ENCODE measurements around the gene CCDC126.
"Not testable (repeated sequence)": the region's sequence is repeated elsewhere in the genome, so short reads cannot be mapped to it uniquely, and the experiment has no call there.

The CCDC126 gene, protein sequence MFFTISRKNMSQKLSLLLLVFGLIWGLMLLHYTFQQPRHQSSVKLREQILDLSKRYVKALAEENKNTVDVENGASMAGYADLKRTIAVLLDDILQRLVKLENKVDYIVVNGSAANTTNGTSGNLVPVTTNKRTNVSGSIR

DNA sequence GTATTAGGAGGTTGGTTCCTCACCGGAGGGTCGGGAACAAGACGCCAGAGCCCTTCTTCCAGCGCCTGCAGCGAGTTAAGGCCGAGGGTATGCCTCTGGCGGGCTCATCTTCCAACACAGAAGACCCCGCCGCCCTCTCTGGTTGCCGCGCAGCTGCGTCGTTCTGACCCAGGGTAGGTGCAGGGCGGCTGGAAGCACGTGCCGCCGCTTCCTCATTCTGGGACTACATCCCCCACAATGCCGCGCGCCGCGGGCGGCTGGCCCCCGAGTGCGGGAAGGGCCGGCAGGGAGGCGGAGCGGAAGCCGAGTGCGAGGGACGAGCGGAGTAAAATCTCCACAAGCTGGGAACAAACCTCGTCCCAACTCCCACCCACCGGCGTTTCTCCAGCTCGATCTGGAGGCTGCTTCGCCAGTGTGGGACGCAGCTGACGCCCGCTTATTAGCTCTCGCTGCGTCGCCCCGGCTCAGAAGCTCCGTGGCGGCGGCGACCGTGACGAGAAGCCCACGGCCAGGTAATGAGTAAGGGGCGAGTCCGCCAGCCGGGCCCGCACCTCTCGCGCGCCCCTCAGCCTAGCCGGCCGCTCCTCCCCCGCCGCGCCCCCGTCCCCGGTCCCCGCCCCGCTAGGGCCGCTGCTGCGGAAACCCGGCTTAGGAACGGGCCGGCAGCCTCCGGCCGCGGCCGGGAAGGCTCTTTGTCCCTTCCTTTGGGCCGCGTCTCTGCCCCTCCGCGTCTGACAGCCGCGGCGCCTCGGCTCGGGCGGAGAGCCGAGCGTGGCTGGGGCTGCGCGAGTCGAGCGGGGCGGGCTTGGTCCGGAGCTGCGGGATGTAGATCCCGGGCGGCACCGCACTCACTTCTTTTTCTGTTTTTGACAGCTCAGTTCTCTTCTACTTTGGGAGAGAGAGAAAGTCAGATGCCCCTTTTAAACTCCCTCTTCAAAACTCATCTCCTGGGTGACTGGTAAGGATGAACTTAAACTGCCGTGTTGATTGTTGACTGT is at the start of gene CCDC126:
CCDC126 (plus strand) TSS at position 289 of the 998 bp plus-strand sequence. CDS start 13,934 bp downstream, outside the sequence.
- DNase-seq (ENCODE audit: low read depth in 3 of 3, low spot score in 1 of 3) = peak; percentile 21 to 75 (median 49)

DNA sequence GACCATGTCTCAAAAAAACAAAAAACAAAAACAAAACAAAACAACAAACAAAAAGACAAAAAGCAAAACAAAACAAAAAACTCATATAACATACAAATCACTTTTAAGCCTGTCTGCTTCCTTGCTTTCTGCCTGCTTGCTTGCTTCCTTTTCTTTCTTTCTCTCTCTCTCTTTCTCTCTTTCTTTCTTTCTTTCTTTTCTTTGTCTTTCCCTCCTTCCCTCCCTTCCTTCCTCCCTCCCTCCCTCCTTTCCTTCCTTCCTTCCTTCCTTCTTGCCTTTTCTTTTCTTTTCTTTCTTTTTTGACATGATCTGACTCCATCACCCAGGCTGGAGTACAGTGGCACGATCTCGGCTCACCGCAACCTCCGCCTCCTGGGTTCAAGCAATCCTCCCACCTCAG is 49.5 kb upstream of the CCDC126 start:
- no peak for DNase-seq (ENCODE audit: low read depth in 3 of 3, low spot score in 1 of 3)

DNA sequence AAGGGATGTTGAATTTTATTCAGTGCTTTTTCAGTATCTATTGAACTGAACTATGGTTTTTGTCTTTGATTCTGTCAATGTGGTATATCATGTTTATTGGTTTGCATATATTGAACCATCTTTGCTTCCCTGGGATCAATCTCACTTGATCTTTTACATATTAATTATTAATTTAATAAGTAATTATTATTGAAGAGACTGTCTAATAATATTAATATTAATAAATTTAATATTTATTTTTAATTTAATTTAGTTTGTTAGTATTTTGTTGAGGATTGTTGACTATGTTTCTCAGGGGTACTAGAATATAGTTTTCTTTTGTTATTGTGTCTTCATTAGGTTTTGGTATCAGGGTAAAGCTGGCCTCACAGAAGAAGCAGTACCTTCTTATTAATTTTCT is 38.9 kb upstream of the CCDC126 start:
- no peak for DNase-seq (ENCODE audit: low read depth in 3 of 3, low spot score in 1 of 3)

DNA sequence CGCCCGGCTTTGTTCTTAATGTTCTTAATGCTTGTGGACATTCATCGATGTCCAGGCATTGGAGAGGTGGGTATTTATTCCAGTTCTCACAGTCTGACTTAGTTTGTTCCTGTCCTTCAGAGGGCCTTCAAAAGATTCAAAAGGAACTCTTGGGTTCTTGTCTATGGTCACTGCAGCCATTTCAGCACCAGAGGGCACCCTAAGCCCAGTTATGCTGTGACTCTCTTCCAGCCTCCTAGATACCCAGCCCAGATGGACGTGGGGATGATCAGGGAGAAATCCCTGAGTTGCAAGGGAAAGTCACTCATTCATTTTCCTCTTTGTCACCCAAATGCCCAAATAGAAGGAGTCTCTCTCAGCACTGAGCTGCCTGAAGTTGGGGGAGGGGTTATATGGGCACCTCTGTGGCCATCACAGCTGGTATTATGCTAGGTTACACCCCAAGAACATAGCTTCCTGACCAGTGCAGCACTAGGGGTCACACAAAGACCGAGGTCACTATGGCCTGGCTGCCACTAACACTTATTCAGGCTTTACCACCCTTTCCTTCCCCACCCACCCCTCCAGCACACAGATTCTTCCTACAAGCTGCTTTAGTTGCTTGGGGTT is 26.5 kb upstream of the CCDC126 start:
- peak in 2 of 3 donors; percentile 33 to 52 for DNase-seq (ENCODE audit: low read depth in 3 of 3, low spot score in 1 of 3)

DNA sequence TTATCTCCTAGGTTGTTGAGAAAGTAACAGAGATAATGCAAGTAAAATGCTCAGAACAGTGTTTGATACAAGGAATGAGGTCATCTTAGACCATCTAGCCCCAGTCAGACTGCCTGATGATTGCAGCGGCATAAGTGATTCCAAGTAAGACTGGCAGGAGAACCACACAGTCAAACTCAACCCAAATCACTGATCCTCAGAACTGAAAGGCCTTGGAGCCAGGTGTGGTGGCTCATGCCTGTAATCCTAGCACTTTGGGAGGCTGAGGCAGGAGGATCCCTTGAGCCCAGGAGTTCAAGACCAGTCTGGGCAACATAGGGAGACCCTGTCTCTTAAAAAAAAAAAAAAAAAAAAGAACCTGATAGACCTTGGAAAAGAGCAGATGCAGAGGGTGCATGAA is 15.2 kb upstream of the CCDC126 start:
- DNase-seq (ENCODE audit: low read depth in 3 of 3, low spot score in 1 of 3) = not testable (repeated sequence)

DNA sequence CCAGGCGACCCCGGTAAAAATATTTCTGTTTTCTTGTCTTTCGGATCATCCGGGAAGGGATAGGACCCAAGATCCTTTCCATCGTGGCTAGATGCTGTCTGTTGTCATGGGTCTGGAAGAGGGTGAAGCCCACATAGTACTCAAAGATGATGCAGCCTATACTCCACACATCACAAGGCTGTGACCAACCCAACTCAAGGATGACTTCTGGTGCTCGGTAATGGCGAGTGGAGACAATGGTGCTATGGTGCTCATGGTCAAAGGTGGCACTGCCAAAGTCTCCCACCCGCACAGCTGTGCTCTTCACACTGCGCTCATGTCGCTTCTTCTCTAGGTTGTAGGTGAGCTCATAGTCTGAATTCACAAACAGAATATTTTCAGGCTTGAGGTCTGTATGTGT is 11.9 kb upstream of the CCDC126 start:
- DNase-seq (ENCODE audit: low read depth in 3 of 3, low spot score in 1 of 3) = not testable (repeated sequence)

DNA sequence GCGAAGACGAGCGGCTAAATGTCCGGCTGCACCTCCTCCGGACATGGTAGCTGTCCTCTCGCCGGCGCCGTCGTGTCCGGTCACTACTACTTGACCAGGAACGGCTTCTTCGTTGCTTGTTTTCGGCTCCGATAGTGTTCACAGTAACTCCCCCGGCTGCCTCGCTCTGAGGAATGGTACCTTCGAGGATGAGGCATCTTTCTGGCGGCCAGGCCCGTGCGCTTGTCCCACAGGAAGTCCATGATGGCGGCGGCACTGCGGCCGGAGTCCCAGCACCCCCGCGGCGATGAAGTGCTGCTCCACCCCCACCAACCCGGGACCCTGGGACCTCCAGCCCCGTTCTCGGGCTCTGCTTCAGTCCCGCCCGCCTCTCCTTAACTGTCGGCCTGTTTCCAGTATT is 11.0 kb upstream of the CCDC126 start:
- no peak for DNase-seq (ENCODE audit: low read depth in 3 of 3, low spot score in 1 of 3)

DNA sequence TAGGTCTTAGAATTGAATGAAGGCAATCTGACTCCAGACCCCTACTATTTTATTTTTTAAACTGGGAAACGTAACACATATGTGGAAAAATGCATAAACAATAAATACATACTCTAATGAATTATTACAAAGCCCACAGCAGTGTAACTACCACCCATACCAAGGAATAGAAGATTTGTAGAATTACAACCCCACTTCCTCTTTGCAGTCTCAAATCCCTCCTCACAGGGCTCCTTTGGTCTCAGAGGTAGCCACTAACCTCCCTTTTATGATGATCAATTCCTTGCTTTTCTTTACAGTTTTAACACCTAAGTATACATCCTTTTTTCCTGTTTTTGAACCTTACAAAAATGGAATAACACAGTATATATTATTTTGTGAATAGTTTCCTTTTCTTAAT is 6.7 kb upstream of the CCDC126 start:
- DNase-seq (ENCODE audit: low read depth in 3 of 3, low spot score in 1 of 3) = no peak

DNA sequence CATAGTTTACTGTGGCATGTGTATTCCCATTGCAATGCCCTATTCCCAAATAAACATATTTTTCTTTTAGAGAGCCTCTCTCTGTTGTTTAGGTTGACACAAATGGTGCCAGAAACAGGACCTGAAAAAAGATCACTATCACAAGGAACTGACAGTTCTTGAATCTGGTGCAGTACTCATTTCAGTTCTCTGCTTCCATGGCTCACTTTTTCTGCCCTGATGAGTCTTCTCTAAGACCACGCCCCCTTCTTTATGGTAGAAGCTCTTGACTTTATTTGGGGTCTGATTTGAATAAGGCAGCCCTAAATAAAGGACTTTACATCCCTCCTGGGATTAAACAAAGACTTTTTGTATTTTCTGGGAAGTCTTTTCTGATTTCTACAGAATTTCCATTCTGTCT is 3.5 kb upstream of the CCDC126 start:
- no peak for DNase-seq (ENCODE audit: low read depth in 3 of 3, low spot score in 1 of 3)

DNA sequence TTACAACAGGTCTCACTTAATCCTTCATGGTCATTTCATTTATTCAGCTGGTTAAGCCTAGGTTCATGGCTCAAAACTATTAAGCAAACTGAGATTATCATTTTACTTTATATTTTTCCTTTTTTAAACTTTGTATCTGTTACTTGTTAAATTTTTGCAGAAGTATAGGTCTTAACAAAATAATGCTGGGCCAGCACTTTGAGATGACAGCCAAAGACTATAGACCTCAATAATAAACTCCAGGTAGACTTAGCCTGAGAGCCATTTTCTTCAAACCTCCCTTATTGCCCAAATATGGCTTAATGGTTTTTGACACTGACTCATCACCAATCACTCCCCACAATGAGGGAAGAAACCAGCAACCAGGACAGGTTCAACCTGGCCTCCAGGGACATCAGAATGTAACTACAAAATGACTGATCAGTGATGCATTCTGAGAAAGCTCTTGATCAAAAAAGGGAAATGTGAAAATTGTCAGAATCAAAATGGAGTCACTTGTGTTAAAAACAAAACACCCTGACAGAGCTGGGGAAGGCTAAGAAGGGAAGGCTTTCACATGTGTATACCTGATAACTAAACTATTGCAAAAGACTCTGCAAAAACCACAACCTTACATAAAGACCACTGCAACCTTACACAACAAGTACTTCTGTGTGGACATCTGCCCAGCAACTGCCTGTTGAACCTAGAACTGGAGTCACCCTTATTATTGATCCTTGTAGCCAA is 2.1 kb upstream of the CCDC126 start:
- no peak for DNase-seq (ENCODE audit: low read depth in 3 of 3, low spot score in 1 of 3)

DNA sequence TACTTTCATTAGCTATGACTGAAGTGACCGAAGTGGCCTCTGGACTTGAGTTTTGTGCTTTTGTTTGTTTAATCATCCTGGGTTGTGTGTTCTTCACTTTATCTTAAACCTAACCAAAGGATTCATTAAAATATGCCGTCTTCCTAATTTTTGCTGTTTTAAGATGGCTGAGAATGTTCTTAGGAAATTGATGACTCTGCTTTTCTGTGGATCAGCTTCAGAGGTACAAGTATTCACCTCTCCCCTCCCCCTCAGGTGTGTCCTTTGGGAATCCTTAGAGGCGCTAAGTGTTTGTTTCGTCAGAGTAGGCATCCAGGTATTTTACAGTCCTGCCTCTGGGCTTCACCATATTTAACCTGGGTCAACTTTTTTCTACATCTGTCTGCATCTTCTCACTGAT is 1.1 kb downstream of the CCDC126 start:
- DNase-seq (ENCODE audit: low read depth in 3 of 3, low spot score in 1 of 3) = no peak

DNA sequence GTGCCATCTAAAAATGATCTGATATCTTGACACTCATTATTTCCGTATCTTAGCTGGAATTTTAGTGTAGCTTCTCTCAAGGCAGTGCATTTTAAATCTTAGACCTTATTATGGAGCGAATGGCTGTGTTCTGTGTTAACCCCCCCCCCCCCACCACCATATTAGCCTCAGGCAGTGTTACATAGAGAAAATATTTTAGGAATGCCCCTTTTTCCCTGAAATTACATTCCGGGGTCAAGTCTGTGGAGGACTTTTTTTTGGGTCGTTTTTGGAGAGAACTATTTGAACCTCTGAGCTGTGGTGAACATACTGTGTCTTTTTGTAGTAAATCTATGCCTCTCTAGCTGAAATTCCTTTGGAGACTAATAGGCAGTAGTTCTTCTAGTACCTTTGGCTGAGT is 3.1 kb downstream of the CCDC126 start:
- DNase-seq (ENCODE audit: low read depth in 3 of 3, low spot score in 1 of 3) = no peak

DNA sequence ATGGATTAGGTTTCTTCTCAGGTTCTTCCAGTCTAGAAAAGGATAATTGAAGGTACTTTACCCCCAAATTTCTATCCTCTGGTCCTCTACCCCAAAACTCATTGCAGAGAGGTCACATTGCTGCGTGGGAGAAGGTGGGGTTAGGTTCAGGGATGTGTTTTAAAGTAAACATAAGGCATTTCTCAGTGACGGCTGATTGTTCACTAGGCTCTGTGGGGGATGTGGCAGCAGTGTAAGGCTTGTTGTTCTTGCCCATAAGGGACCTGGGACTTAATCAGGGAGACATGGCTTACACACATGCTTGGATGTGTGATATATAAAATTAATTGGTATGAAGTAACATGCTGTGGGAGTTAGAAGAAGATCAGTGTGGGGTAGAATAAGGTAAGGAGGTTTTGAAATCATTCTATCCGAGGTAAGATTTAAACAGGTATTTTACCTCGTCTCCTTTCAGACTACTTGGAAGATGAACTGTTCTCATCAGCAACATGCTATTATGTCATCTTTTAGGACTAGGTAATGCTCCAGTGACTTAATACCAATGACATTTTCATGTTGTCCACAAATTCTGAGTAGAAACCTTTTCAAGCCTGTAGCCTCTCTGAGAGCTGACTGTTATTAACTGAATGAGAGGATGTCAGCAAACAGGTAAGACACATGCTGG is 6.6 kb downstream of the CCDC126 start:
- no peak for DNase-seq (ENCODE audit: low read depth in 3 of 3, low spot score in 1 of 3)

DNA sequence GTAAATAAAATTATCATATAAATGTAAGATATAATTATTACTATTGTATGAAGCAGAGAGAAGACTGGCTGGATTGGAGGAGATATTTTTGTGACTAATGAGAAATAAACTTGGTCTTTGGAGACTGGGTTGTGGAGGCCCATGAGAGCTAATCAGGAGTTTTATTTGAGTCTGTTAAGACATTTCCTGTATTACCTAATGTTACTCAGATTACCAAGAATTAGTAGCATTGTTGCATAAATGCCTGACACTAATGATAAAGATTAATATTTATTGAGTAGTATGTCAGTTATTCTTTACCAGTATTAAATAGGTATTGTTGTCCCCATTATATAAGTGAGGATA is 7.1 kb downstream of the CCDC126 start:
- DNase-seq (ENCODE audit: low read depth in 3 of 3, low spot score in 1 of 3) = no peak

DNA sequence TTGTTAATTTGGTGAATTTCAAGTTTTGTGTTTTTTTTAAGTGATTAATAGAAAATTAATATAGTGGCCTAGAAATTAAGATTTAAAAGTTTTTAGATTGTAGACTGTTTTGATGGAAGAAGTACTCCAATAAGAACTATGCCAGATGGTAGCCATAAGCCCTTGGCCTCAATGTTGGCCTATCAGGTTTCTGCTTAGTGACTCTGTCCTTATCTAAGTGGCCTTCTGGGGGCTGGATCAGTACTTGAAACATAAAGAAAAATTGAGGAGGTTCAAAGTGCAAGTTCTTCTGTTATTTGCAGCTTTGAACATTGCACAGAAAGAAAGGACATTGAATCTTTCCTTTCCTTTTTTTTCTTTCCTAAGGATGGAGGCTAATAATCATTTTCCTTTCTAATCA is 9.9 kb downstream of the CCDC126 start:
- no peak for DNase-seq (ENCODE audit: low read depth in 3 of 3, low spot score in 1 of 3)

DNA sequence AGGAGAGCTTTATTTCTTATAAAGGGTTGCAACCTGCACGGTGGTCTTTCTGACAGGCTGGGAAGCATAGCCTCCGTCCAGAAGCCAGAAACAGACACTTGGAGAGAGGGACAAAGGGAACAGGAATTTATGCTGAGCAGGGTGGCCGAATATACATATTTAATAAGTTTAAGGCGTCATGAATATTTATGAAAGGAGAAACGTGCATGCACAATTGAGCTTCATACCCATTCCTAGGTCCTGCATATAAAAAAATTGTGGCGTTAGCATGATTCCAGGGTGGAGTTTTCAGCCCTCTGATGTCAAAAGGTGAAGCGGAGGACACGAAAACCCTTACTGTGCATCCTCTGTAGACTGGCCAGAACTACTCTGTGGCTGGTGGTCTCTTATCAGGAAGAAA is 10.7 kb downstream of the CCDC126 start:
- DNase-seq (ENCODE audit: low read depth in 3 of 3, low spot score in 1 of 3) = no peak

DNA sequence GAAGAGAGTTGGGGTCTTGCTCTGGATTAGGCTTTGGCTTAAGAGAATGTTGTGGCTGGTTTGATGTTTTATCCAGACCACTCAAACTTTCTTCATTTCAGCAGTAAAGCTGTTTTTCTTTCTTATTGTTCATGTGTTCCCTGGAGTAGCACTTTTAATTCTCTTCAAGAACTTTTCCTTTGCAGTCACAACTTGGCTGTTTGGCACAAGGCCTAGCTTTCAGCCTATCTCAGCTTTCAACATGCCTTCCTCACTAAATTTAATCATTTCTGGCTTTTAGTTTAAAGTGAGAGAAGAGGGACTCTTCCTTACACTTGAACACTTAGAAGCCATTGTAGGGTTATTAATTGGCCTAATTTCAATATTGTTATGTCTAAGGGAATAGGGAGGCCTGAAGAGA is 18.1 kb downstream of the CCDC126 start:
- DNase-seq (ENCODE audit: low read depth in 3 of 3, low spot score in 1 of 3) = no peak

DNA sequence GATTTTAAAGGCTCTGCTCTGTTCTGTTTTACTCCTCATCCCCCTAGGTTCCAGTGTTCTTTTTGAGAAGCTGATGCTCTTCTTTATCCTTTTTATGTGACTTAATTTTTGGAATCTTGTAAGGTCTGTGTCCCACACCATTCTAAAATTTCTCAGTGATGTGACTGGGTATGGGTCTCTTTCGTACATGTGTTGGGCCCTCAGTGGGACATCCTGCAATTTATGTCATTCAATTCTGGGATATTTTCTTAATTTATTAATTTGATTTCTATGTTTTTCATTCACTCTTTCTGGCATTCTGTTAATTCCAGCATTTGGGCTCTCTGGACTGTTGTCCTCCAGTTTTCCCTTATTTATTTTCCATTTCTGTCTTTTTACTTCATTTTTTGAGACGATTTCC is 19.4 kb downstream of the CCDC126 start:
- no peak for DNase-seq (ENCODE audit: low read depth in 3 of 3, low spot score in 1 of 3)

DNA sequence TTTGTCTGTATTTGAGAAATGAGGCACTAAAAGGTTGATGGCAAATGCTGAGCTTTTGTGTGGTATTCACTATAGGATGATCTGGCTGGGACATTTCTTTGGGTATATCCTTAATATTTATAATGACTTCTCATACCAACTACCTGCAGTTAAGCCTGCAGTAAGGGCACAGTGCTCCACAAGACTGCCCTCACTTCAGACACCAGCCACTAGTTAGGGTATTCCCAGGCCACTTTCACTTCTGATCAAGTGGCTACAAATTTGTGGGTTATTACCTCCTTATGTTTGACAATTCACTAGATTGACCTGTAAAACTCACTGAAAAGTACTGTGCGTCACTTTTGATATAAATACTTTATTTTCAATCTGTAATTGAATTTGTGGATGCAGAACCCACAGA is 20.3 kb downstream of the CCDC126 start:
- DNase-seq (ENCODE audit: low read depth in 3 of 3, low spot score in 1 of 3) = no peak

DNA sequence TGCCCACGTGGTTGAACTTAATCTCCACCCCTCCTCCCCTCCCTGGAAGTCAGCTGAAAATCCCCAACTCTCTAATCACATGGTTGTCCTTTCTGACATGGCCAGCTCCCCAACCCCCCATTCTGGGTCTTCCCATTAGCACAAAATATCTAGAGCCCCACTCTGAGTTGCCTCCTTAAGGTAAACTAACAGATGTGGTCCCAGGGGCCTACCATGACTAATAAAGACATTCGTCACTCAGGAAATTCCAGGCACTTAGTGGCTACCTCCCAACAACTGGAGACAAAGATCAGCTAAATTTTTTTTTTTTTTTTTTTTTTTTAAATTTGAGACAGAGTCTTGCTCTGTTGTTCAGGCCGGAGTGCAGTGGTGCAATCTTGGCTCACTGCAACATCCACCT is 21.1 kb downstream of the CCDC126 start:
- DNase-seq (ENCODE audit: low read depth in 3 of 3, low spot score in 1 of 3) = no peak

DNA sequence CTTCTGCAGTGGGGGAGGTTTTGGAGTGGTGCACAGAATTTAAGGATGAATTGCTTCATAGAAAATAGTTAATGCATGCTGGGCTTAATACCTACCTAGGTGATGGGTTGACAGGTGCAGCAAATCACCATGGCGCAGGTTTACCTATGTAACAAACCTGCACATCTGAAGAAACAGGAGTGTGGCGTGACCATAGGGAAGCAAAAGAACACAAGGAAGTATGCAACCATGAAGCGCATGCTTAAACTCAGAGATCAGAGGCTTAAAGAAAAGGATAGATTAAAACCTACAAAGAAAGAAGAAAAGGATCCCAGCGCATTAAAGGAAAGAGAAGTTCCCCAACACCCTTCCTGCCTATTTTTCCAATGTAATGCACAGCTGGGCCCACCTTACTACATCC is 22.0 kb downstream of the CCDC126 start:
- no peak for DNase-seq (ENCODE audit: low read depth in 3 of 3, low spot score in 1 of 3)

All from stimulated activated CD4-positive, alpha-beta T cell treated with anti-CD3 and anti-CD28 coated beads, TNF-alpha, amount 100 ng/mL, for 1 hour (primary cell).